Stimulated activated CD4-positive, alpha-beta T cell treated with anti-CD3 and anti-CD28 coated beads, TNF-alpha, amount 100 ng/mL, for 4 hours (primary cell): ENCODE measurements around the gene TSPAN18.

Experiments used
- DNase-seq, 3 experiments: peaks; one replicate each; pipeline ENCODE4 v3.0.0-alpha.2; 2020; ENCODE audit warnings: low read depth in 3 of 3

The TSPAN18 gene

GRCh38 chr11:44759743-44760476, 33.1 kb downstream of the TSPAN18 start:
- no peak for DNase-seq

GRCh38 chr11:44760477-44760872, 33.7 kb downstream of the TSPAN18 start:
- no peak for DNase-seq

- no peak for DNase-seq
Observed at GRCh38 chr11:44760917-44761550, 34.3 kb downstream of the TSPAN18 start.

GRCh38 chr11:44761551-44761961, 34.8 kb downstream of the TSPAN18 start:
- DNase-seq: no peak

GRCh38 chr11:44763121-44763820, 36.5 kb downstream of the TSPAN18 start:
- DNase-seq: no peak

- no peak for DNase-seq
Observed at GRCh38 chr11:44764583-44764982, 37.8 kb downstream of the TSPAN18 start.

- DNase-seq: no peak
Observed at GRCh38 chr11:44765026-44765595, 38.3 kb downstream of the TSPAN18 start.

GRCh38 chr11:44765676-44766075, 38.9 kb downstream of the TSPAN18 start:
- DNase-seq: no peak

GRCh38 chr11:44766112-44766971, 39.6 kb downstream of the TSPAN18 start:
- no peak for DNase-seq

- DNase-seq: no peak
Observed at GRCh38 chr11:44766972-44767278, 40.2 kb downstream of the TSPAN18 start.

- no peak for DNase-seq
Observed at GRCh38 chr11:44767421-44767820, 40.7 kb downstream of the TSPAN18 start.

GRCh38 chr11:44770401-44770800, 43.6 kb downstream of the TSPAN18 start:
- DNase-seq: no peak

GRCh38 chr11:44771252-44771734, 44.5 kb downstream of the TSPAN18 start:
- DNase-seq: no peak

GRCh38 chr11:44771841-44772240, 45.1 kb downstream of the TSPAN18 start:
- no peak for DNase-seq

- DNase-seq: no peak
Observed at GRCh38 chr11:44773351-44773965, 46.7 kb downstream of the TSPAN18 start.

GRCh38 chr11:44774108-44774507, 47.3 kb downstream of the TSPAN18 start:
- no peak for DNase-seq

GRCh38 chr11:44774731-44775130, 48.0 kb downstream of the TSPAN18 start:
- no peak for DNase-seq

- DNase-seq: peak; percentile 33 to 44 (median 41)
Observed at GRCh38 chr11:44775366-44775984, 48.7 kb downstream of the TSPAN18 start.

- no peak for DNase-seq
Observed at GRCh38 chr11:44775985-44776446, 49.3 kb downstream of the TSPAN18 start.

- DNase-seq: no peak
Observed at GRCh38 chr11:44776551-44777208, 49.9 kb downstream of the TSPAN18 start.
